Neutrophil (primary cell): Measurements from ENCODE around the gene KCNT1.

Source experiments
- H3K27ac ChIP-seq: fragments of 200-600 bp; sonication (generic); 2 replicates; pipeline ENCODE4 v1.5.1; 2016; ENCODE audit warnings: mild to moderate bottlenecking, moderate library complexity
- H3K27me3 ChIP-seq: fragments of 200-600 bp; sonication (generic); 2 replicates; pipeline ENCODE4 v1.6.0; 2016; ENCODE audit warnings: mild to moderate bottlenecking
- H3K36me3 ChIP-seq: fragments of 200-600 bp; sonication (generic); 2 replicates; pipeline ENCODE4 v1.5.1; 2017
- H3K4me1 ChIP-seq, 2 experiments: fragments of 200-600 bp in 1 of 2; sonication (generic) in 1 of 2; 1 replicate in 1 of 2; 2 replicates in 1 of 2; pipeline versions ENCODE4 v1.5.1 to v1.6.1; 2013 to 2016; ENCODE audit warnings: low read depth in 1 of 2, low read length in 1 of 2, mild to moderate bottlenecking in 1 of 2, moderate library complexity in 1 of 2; ENCODE audit not compliant: control insufficient read depth in 1 of 2, insufficient read depth in 1 of 2
- H3K4me3 ChIP-seq, 2 experiments: fragments of 200-600 bp in 1 of 2; sonication (generic) in 1 of 2; 1 replicate in 1 of 2; 2 replicates in 1 of 2; pipeline ENCODE4 v1.5.1; 2013 to 2016; ENCODE audit warnings: low read depth in 1 of 2, low read length in 1 of 2, mild to moderate bottlenecking in 1 of 2, moderate library complexity in 1 of 2
- H3K9me3 ChIP-seq: fragments of 200-600 bp; sonication (generic); 2 replicates; pipeline ENCODE4 v1.5.1; 2016
- CTCF ChIP-seq: fragments of 200-600 bp; sonication (generic); IDR thresholded peaks from 2 replicates; pipeline ENCODE4 v1.5.1; 2016; ENCODE audit warnings: antibody characterized with exemption

KCNT1 gene

GRCh38 chr9:135768516-135769218, 66.7 kb downstream of the KCNT1 start:
- H3K36me3 ChIP-seq = no peaks in the 10 kb centered on the region
- no peak overlapping the region for H3K27ac ChIP-seq
- TF ChIP-seq CTCF = no peak
- H3K4me1 ChIP-seq = no peaks in the 10 kb centered on the region
- H3K9me3 ChIP-seq = peaks cover 9% of the 10 kb centered on the region
- H3K27me3 ChIP-seq = no peaks in the 10 kb centered on the region
- no peak overlapping the region for H3K4me3 ChIP-seq

GRCh38 chr9:135769489-135770202, 67.7 kb downstream of the KCNT1 start:
- H3K4me1 ChIP-seq = no peaks in the 10 kb centered on the region
- no peak overlapping the region for H3K4me3 ChIP-seq
- no peak for TF ChIP-seq CTCF
- H3K36me3 ChIP-seq = no peaks in the 10 kb centered on the region
- H3K27ac ChIP-seq = no peak overlapping the region
- no peaks in the 10 kb centered on the region for H3K27me3 ChIP-seq
- peaks cover 9% of the 10 kb centered on the region for H3K9me3 ChIP-seq

GRCh38 chr9:135770203-135770535, 68.2 kb downstream of the KCNT1 start:
- Histone ChIP-seq H3K4me3 (no peak overlapping the region), H3K27me3 (no peaks in the 10 kb centered on the region), H3K27ac (no peak overlapping the region), H3K36me3 (no peaks in the 10 kb centered on the region), H3K4me1 (no peaks in the 10 kb centered on the region), H3K9me3 (peaks cover 9% of the 10 kb centered on the region)
- TF ChIP-seq CTCF = no peak

GRCh38 chr9:135770771-135771170, 68.8 kb downstream of the KCNT1 start:
- Histone ChIP-seq H3K4me1 (no peaks in the 10 kb centered on the region), H3K4me3 (no peak overlapping the region), H3K9me3 (peaks cover 4% of the 10 kb centered on the region), H3K36me3 (no peaks in the 10 kb centered on the region), H3K27me3 (no peaks in the 10 kb centered on the region), H3K27ac (no peak overlapping the region)
- no peak for TF ChIP-seq CTCF

GRCh38 chr9:135771401-135772051, 69.5 kb downstream of the KCNT1 start:
- Histone ChIP-seq H3K4me1 (no peaks in the 10 kb centered on the region), H3K4me3 (no peak overlapping the region), H3K36me3 (no peaks in the 10 kb centered on the region), H3K27me3 (no peaks in the 10 kb centered on the region), H3K9me3 (no peaks in the 10 kb centered on the region), H3K27ac (no peak overlapping the region)
- no peak for TF ChIP-seq CTCF
